Measurements from ENCODE around the gene GMEB2. TPM values are rescaled to one million over a fixed set of nuclear protein-coding genes. Genes with fewer than 3 reads are reported as not detected.

Gene GMEB2
- total RNA-seq, 1 experiment from 2014 or later = 14.3 TPM

DNA sequence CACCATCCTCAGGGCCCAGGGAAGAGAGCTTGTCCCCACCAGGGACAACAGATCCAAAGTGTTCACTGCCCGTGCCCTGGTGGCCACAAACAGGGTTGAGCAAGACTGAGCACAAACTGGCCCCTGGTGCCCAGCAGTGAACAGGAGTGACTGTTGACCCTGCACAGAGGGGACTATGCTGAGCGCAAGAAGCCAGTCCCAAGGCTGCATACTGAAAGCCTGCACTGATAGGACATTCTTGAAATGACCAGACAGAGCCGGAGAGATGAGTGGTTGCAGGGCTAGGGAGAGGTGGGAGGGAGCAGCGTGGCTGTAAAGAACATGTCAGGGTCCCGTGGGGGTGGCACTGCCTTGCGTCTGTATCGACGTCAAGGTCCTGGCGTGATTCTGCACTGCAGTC lies 75.8 kb downstream of the GMEB2 start:
- Histone ChIP-seq H3K27me3 (ENCODE audit: insufficient read depth, low read length) (no peaks in the 10 kb centered on the region), H3K27ac (ENCODE audit: insufficient read length, low read depth, low read length) (no peak overlapping the region), H2BK120ac (ENCODE audit: low read depth, low read length, poor library complexity, severe bottlenecking) (no peak overlapping the region), H2BK12ac (ENCODE audit: insufficient read length, low read depth, low read length) (no peak overlapping the region), H3K79me1 (ENCODE audit: insufficient read depth, low read depth, low read length, poor library complexity, severe bottlenecking) (no peaks in the 10 kb centered on the region), H3K23me2 (ENCODE audit: insufficient read length, low read depth, low read length, poor library complexity, severe bottlenecking) (peaks cover 9% of the 10 kb centered on the region), H2BK5ac (ENCODE audit: insufficient read length, low read length) (no peak overlapping the region), H3K23ac (ENCODE audit: insufficient read length, low read depth, low read length) (no peak overlapping the region), H3K14ac (ENCODE audit: insufficient read depth, low read length) (no peak overlapping the region), H4K5ac (ENCODE audit: insufficient read length, low read depth, low read length) (no peak overlapping the region), H2BK15ac (ENCODE audit: low read depth, low read length) (no peak overlapping the region), H2BK20ac (ENCODE audit: low read depth, low read length, poor library complexity, severe bottlenecking) (no peak overlapping the region), H3K4me2 (ENCODE audit: insufficient read depth, insufficient read length, low read length) (no peak overlapping the region), H3K9me3 (ENCODE audit: control insufficient read depth, low read depth, low read length) (no peaks in the 10 kb centered on the region), H3K56ac (ENCODE audit: insufficient read length, low read depth, low read length) (no peak overlapping the region), H2AFZ (ENCODE audit: low read length) (no peak overlapping the region), H3K9ac (ENCODE audit: extremely low read depth, insufficient read length, low read length) (no peak overlapping the region), H4K91ac (ENCODE audit: insufficient read length, low read depth, low read length) (no peak overlapping the region), H4K20me1 (ENCODE audit: control insufficient read depth, insufficient read depth, insufficient read length) (peaks cover 3% of the 10 kb centered on the region), H3K79me2 (ENCODE audit: insufficient read depth, low read length) (no peaks in the 10 kb centered on the region), H3T11ph (ENCODE audit: low read length) (no peak overlapping the region), H3K4me1 (ENCODE audit: insufficient read depth, low read length) (peaks cover 2% of the 10 kb centered on the region; the same call in 1 of the 2 replicates), H2AK5ac (ENCODE audit: insufficient read length, low read length) (no peak overlapping the region), H4K8ac (replicated peaks; ENCODE audit: insufficient read length, low read depth, low read length) (no peak overlapping the region), H3K18ac (ENCODE audit: insufficient read length, low read depth, low read length) (no peak overlapping the region), H3K4ac (ENCODE audit: low read depth, low read length) (no peak overlapping the region)
- Mint-ChIP-seq H3K4me1 (peaks cover 17 to 36% of the 10 kb centered on the region in 2 experiments), H3K4me3 (no peak overlapping the region), H3K36me3 (ENCODE audit: insufficient read depth in 1 of 3, low read depth in 3 of 3) (no peaks in the 10 kb centered on the region; a peak in 1 of 7 replicates), H3K27me3 (ENCODE audit: low read depth) (no peaks in the 10 kb centered on the region; the same call in 1 of the 2 replicates), H3K9me3 (no peaks in the 10 kb centered on the region), H3K27ac (0 out of 7 replicates have a peak overlapping the region, but pooled peaks of 1 of the 3 experiments have one; percentile 60)
- no peak for TF ChIP-seq CTCF (conservative IDR thresholded peaks at IDR 0.05)
- DNase-seq = no peak
- WGBS (ENCODE audit: extremely low coverage, insufficient read length, low lambda C conversion rate) = no CpG with 5 or more reads among the region's 9 CpGs
